HL-60/S4 treated with phorbol 12-myristate 13-acetate at 8.2 ng/mL for 4 days and 3 days (cell line): ENCODE measurements around the gene AGMAT.

Experiments
- in situ Hi-C: fragments of 300-500 bp; cut with MboI; formaldehyde crosslinking; loops from 2 replicates; pipeline ENCODE4 v1.15.0; 2022; ENCODE audit warnings: low sequenced_read_pairs

AGMAT gene

GRCh38 chr1:15570861-15571260 lies 14.0 kb downstream of the AGMAT start:
- in situ Hi-C loops = no loop called here

GRCh38 chr1:15568387-15569073 lies 16.3 kb downstream of the AGMAT start:
- in situ Hi-C loops = no loop called here

GRCh38 chr1:15559189-15559810 lies 25.6 kb downstream of the AGMAT start:
- in situ Hi-C loops = no loop called here

- in situ Hi-C loops = no loop called here
These were observed 26.3 kb downstream of the AGMAT start for GRCh38 chr1:15558516-15558915.

- in situ Hi-C loops = no loop called here
These were observed 27.3 kb downstream of the AGMAT start for GRCh38 chr1:15557594-15557993.

GRCh38 chr1:15557008-15557407 lies 27.8 kb downstream of the AGMAT start:
- in situ Hi-C loops = no loop called here

- in situ Hi-C loops = no loop called here
These were observed 34.3 kb downstream of the AGMAT start for GRCh38 chr1:15550573-15550972.

- in situ Hi-C loops = no loop called here
These were observed 38.2 kb downstream of the AGMAT start for GRCh38 chr1:15546641-15547040.

- in situ Hi-C loops = no loop called here
These were observed 41.0 kb downstream of the AGMAT start for GRCh38 chr1:15543589-15544568.

GRCh38 chr1:15543251-15543588 lies 41.6 kb downstream of the AGMAT start:
- in situ Hi-C loops = no loop called here

- in situ Hi-C loops = no loop called here
These were observed 42.2 kb downstream of the AGMAT start for GRCh38 chr1:15542388-15543250.

- in situ Hi-C loops = no loop called here
These were observed 43.5 kb downstream of the AGMAT start for GRCh38 chr1:15541231-15541792.

GRCh38 chr1:15540186-15540585 lies 44.7 kb downstream of the AGMAT start:
- in situ Hi-C loops = no loop called here

- in situ Hi-C loops = no loop called here
These were observed 46.1 kb downstream of the AGMAT start for GRCh38 chr1:15538771-15539170.

- in situ Hi-C loops = no loop called here
These were observed 53.2 kb downstream of the AGMAT start for GRCh38 chr1:15531682-15532081.

- in situ Hi-C loops = no loop called here
These were observed 53.8 kb downstream of the AGMAT start for GRCh38 chr1:15531003-15531402.

- in situ Hi-C loops = no loop called here
These were observed 58.1 kb downstream of the AGMAT start, which contains the start of gene DNAJC16 for GRCh38 chr1:15526490-15527339. Gene DNAJC16 (plus strand): TSS chr1:15526848. CDS start chr1:15529106, 2,258 bp downstream.

- in situ Hi-C loops = no loop called here
These were observed 58.8 kb downstream of the AGMAT start for GRCh38 chr1:15526021-15526489.
